GM18870 (cell line): ENCODE measurements around the gene CAPN7.
A peak's percentile ranks its signal among the peaks of the same experiment; 100 is the strongest.
"Not testable (repeated sequence)": the region's sequence is repeated elsewhere in the genome, so short reads cannot be mapped to it uniquely, and the experiment has no call there.

ENCODE experiments used
- ATAC-seq: cut with Tn5 transposase; IDR thresholded peaks from one replicate; pipeline ENCODE4 v1.9.1; 2021; ENCODE audit warnings: moderate library complexity; ENCODE audit not compliant: unreplicated experiment

Gene CAPN7

DNA sequence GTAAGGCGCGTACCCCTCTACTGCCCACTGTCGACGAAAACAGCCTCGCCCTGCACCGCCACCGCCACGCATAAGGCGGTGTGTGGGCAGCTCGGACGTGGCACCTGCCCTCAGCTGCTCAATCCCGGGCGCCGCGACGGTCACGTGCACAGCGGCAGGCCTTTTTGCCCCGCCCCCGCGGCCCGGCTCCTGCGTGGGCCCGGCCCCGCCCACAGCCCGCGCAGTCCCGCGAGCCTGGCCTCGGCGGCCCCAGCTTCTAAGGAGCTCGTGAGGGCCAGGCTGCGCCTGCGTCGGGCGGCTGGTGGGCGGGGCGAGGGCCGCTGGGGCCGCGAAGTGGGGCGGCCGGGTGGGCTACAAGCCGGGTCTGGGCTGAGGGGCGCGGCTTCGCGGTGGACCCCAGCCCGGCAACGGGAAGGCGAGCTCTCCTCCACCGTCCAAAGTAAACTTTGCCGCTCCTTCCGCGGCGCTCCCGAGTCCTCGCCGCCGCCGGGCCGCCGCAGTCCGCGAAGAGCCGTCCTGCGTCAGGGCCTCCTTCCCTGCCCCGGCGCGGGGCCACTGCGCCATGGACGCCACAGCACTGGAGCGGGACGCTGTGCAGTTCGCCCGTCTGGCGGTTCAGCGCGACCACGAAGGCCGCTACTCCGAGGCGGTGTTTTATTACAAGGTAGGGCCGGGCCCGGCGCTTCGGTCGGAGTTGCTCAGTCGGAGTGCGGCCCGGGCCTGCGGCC, at the start of gene CAPN7:
TSS of gene CAPN7 (plus strand) at position 313 of the 728 bp plus-strand sequence. CDS start at position 563, 250 bp downstream.
- peak; percentile 70 for ATAC-seq

DNA sequence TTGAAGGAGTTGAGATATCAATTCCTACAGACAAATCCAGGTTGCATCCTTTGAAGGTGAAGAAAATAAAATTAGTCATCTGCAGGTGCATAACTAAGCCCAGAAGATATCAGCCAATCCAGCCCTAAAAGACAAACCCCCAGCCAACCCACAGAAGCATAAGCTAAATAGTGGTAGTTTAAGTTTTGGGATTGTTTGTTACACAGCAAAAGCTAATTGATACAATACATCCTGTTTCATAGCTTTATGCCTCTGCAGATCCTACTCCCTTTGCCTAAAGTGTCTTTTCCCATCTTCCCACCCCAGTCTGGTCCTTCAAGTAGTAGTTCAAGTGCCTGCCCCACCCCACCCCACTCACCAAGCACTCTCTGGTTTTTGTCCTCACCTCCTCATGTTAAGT, 48.6 kb upstream of the CAPN7 start:
- no peak for ATAC-seq

DNA sequence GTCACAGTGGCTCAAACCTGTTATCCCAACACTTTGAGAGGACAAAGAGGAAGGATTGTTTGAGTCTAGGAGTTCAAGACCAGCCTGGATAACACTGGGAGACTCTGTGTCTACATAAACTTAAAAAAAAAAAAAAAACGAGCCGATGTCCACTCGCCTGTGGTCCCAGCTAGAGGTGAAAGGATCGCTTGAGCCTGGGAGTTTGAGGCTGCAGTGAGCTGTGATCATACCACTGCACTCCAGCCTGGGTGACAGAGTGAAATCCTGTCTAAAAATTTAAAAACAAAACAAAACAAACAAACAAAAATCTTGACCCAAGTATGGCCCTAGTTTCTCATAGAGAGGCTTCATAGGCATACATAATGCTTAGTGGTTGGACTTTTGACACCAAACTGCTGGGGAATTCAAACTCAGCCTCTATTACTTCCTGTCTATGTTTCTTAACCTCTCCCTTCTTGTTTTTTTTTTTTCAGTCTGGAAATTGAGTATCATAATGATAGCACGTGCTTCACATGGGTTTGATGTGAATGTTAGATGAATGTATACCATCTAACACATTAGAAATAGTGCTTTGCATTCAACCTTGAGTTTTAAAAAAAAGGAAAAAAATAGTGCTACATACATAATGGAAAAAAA, 46.4 kb upstream of the CAPN7 start:
- no peak for ATAC-seq

DNA sequence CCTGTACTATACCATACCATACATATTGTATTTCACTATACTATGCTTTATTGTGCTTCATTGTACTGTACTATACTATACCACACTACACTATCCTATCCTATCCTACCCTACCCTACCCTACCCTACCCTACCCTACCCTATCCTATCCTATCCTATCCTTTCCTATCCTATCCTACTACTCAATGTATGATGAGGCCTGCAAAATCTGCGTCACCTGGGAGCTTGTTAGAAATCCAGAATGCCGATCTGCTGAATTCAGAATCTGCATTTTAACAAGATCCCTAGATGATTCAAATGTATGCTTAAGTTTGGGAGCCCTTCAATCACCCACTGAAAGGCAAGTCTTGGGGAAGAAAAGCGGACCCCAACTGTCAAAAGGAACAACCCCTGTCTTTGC, 45.4 kb upstream of the CAPN7 start:
- no peak for ATAC-seq

DNA sequence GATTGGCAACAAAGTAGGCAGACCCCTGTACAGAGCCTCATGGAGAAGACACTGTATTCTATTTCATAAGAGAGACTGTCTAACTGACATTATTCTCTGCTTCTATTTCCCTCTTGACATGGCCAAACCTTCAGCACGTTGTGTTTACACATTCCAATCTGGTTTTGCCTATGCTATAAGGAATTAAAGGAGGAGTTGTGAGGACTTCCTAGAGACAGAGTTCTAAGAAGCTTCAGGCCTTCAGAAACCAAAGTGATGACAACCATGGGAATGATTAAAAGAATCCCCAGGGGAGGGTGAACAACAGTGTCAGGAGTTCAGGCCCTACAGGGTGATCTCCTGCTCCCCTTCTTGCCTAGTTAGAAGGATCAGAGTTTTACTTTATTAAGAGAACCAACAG, 44.9 kb upstream of the CAPN7 start:
- ATAC-seq = no peak

DNA sequence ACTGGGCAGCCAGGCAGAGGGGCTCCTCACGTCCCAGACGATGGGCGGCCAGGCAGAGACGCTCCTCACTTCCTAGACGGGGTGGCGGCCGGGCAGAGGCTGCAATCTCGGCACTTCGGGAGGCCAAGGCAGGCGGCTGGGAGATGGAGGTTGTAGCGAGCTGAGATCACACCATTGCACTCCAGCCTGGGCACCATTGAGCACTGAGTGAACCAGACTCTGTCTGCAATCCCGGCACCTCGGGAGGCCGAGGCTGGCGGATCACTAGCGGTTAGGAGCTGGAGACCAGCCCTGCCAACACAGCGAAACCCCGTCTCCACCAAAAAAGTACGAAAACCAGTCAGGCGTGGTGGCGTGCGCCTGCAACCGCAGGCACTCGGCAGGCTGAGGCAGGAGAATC, 42.4 kb upstream of the CAPN7 start:
- not testable (repeated sequence) for ATAC-seq

DNA sequence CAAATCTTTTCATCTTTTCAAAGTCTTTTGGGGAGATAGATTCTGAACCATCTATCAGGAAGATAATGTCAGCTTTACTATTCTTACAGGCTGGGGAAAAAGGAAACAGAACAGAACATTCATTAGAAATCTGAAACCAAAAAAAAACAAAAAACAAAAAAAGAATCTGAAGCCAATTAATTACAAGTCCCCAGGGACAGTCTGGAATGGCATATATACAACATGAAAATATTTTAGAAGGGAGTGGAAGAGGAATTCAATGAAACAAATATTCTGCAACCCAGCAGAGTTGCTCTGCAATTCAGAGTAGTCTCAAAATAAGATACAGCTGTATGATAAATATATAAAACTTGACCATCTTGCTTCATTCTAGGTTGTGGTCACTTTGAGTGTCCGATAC, 41.7 kb upstream of the CAPN7 start:
- no peak for ATAC-seq

DNA sequence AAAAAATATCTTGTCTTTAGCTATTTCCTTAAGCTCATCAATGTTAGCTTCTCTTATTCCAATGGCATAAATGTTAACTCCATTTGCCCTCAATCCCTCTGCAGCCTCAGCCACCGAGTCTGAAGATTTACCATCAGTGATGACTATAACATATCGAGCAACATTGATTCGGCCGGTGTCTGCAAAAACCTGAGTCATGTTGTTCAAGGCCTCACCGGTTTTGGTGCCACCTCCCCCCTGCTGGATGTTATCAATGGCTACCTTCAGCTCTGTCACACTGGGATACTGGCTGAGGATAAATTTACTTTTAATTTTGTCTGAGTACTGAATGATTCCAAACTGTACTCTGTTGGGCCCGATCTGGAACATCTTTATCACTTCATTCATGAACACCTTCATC, 41.0 kb upstream of the CAPN7 start:
- ATAC-seq = no peak

DNA sequence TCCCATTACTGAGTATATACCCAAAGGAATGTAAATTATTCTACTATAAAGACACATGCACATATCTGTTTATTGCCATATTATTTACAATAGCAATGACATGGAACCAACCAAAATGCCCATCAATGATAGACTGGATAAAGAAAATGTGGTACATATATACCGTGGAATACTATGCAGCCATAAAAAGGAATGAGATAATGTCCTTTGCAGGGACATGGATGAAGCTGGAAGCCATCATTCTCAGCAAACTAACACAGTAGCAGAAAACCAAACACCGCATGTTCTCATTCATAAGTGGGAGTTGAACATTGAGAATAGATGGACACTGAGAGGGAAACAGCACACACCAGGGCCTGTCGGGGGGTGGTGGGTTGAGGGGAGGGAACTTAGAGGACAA, 39.7 kb upstream of the CAPN7 start:
- not testable (repeated sequence) for ATAC-seq

DNA sequence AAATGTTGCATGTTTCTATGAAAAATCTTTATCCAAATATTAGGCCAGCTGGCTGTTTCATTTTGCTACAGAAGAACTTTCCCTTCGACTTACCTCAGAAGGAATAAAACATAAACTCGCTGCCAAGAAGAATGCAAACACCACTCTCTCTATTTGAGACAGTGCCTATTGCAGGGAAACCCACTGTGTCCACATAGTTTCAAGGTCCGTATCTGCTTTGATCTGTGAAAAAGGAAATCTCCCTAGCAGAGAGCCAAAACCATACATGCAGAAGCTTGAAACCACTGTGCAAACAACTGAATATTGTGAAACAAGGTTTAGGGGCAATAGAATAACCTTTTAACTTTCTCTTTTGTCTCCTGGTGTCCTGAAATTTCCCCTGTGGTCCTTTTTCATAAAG, 35.0 kb upstream of the CAPN7 start:
- peak; percentile 47 for ATAC-seq

DNA sequence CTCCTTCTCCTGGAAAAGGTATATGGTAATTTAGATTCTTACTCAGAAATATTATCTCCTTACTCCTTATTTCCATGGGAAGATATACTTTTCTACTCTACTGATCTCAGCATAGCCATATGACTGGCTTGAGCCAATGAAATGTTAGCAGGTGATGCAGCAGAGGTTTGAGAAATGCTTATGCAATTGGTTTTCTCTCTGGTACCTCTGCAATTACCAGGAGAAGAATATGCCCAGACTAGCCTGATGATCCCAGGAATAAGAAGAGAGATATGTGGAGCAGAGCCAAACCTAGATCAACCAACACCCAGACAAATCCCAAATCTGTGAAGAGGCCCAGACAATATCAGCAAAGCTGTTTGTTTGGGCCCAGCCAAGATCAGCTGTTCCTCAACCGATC, 33.2 kb upstream of the CAPN7 start:
- ATAC-seq = no peak

DNA sequence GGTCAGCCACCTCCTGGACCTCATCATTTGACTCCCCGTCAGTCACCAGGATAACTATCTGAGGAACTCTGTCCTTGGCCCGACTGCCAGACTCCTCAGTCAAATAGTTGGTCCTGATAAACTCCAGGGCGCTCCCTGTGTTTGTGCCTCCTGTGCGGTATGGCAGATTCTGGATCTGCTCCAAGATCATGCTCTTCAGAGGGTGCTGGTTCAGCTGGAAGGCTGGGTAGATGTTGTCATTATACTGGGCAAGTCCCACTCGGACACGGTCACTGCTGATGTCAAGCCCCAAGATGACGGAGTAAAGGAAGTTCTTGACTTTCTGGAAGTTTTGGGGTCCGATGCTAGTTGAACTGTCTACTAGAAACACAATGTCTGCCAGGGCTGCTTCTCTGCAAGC, 31.1 kb upstream of the CAPN7 start:
- no peak for ATAC-seq

DNA sequence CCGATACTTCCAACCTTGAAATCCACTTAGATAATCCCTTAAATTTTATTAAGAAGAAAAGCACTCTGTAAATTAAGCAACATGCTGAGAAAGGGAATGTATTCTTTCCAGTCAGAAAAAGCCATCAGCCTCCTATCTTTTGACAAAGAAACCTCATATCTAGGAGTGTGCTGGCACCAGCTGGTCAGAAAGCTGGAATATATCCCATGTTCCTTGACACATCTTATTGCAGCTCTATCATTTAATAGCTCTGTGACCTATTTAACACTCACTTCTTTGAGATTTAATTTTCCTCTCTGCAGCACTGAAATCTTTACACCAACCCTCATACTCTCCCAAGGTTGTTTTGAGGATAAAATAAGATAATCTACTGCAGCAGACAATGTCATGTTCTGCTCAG, 30.4 kb upstream of the CAPN7 start:
- no peak for ATAC-seq

DNA sequence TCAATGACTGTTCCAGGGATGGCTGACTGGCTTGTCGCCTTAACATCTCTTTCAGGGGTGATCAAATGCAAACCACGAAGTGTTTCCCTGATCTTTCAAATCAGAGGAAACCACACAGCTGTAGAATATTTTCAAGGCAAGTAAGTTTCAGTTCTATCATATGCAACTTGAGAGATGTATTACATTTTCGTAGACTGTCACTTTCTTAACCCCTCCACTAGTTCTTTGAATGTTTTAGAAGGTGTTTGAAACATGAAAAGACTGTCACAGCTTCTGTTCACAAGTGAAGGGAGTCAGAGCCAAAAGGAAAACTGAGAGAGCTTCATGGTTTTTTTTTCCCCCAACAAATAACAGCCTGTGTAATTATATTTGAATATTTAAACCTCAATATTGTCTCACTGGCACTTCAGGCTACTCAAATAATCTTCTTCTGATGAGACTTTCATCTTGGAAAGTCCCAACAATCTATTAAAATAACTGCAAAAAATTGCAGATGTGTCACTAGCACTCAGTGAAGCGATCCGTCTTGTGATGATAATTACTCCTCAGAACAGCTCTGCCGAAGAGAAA, 25.9 kb upstream of the CAPN7 start:
- ATAC-seq = peak; percentile 69

DNA sequence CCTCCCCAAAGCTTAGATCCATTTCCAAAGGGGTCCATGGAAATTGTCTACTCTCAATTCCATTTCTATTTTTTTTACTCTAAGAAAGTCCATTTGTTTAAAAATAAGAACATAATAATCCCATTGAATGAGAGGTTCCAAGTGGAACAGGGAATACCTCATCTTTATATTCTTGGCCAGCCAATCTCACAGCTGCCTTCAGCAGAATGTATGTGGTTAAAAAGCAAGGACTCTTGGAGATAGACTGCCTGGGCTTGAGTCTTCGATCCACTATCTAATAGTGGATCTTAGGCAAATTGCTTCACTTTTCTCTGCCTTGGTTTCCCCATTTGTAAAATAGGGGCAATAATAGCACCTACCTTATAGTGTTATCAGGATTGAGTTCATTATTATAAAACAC, 24.5 kb upstream of the CAPN7 start:
- no peak for ATAC-seq

DNA sequence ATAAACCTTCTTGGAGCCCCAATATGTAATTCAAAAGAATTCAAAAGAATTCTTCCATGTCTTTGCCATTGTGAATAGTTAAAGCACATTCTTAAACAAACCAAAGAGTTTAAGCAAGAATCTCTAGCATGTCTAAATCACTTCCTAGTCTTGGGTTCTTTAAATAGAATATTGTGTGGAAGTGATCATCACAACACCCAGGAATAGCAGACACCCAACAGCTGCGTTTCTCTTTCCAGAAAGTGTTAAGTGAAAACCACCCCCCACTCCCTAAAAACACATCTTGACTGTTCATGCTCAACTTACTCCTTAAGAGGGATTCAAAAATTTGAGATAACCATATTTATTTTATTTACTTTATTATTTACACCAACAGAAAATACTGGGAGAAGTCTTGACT, 24.1 kb upstream of the CAPN7 start:
- no peak for ATAC-seq

DNA sequence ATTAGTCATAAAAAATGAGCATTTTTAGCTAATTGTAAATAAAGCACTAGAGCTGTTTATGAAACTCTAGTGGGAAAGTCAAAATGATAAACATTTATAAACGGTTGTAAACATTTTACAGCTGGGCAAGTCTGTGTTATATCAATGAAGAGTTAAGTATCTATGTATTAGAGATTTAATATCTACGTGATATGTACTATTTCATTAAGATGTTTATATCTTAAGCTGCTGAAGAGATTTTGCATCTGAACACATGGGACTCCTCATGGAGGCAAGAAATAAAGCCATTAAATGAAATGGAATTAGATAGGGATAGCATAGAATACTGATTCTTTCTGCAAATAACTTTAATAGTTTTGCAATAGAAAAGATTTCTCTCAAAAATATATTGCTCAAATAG, 23.0 kb upstream of the CAPN7 start:
- no peak for ATAC-seq

DNA sequence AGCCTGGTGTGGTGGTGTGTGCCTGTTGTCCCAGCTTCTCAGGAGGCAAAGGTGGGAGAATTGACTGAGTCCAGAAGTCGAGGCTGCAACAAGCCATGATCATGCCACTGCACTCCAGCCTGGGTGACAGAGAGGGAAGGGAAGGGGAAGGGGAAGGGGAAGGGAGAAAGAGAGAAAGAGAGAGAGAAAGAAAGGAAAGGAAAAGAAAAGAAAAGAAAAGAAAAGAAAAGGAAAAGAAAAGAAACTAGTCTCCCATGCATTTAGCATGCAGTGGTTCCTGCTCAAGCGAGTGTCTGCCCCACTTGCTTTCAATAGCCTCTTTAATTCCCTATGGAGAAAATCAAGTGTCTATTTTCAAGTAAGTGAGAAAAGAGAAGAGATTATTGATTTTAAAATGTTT, 20.6 kb upstream of the CAPN7 start:
- no peak for ATAC-seq

DNA sequence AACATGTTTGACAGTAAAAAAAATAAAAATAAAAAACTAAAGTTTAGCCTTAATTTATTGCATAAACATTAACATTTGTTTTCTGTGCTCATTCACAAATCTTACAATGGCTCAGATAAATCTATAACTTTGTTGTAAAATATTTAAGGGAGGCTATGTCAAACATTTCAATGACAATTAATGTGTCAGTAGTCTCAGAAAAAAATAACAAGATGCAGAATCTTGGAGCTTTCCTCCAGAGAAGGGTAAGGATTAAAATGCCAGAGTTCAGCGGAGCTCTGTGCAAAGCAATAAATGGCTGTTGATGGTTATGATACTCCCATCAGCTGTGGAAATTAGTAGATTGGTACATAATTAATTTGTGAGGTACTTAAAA, 20.0 kb upstream of the CAPN7 start:
- ATAC-seq = no peak

DNA sequence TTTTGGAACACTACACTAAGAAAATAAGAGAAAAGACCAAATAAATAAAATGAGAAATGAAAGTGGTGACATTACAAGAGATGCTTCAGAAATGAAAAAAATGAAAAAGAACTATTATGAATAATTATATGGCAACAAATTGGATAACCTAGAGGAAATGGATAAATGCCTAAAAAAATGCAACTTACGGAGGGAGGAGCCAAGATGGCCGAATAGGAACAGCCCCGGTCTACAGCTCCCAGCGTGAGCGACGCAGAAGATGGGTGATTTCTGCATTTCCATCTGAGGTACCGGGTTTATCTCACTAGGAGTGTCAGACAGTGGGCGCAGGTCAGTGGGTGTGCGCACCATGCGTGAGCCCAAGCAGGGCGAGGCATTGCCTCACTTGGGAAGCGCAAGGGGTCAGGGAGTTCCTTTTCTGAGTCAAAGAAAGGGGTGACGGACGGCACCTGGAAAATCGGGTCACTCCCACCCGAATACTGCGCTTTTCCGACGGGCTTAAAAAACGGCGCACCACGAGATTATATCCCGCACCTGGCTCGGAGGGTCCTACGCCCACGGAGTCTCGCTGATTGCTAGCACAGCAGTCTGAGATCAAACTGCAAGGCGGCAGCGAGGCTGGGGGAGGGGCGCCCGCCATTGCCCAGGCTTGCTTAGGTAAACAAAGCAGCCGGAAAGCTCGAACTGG, 19.4 kb upstream of the CAPN7 start:
- not testable (repeated sequence) for ATAC-seq

DNA sequence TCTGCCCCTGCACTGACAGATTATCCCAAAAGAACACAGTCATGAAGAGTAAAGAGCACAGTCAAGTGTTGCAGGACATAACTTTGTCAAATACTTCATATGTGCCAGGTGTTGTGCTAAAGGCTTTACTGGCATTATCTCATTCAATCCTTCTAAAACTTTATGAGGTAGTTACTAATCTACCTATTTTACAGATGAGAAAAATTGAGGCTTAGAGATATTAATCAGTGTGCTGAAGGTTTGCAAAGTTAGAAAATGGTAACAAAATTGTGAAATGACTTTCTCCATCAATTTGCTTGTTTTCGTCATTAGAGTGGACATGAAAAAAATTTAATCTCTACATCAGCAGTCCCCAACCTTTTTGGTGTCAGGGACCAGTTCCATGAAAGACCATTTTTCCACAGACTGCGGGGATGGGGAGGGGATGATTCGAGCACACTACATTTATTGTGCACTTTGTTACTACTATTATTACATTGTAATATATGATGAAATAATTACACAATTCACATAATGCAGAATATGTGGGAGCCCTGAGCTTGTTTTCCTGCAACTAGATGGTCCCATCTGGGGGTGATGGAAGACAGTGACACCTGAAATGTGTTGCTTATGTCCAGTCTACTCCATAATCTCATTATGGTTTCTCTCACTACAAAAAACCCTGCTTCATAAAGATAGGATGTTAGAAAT, 8.6 kb upstream of the CAPN7 start:
- ATAC-seq = no peak
